ENCODE results near the gene EPHA7.

EPHA7 gene

DNA sequence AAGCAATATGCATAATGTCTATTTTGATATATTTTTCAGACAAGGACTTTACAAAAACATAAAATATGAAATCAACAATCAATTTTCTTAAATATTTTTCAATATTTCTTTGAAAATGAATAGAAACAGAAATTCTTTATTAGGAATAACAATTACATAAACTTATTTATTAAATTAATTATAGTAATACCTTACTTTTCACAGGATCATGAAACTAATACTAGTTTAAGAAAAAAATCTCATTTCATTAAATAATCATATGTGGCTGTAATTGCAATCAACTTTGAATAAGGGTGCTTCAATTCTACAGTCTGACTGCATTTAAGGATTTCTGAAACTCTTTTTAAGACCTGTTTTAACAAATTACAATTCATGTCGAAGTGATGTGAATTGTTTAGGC lies 26.6 kb downstream of the EPHA7 start:
- no peak for DNase-seq

GRCh38 chr6:93391965-93392364 lies 27.4 kb downstream of the EPHA7 start:
- no peak for DNase-seq

- DNase-seq = no peak
Observed at GRCh38 chr6:93389192-93389591, 30.2 kb downstream of the EPHA7 start.

- no peak for DNase-seq
Observed at GRCh38 chr6:93388070-93388469, 31.3 kb downstream of the EPHA7 start.

DNA sequence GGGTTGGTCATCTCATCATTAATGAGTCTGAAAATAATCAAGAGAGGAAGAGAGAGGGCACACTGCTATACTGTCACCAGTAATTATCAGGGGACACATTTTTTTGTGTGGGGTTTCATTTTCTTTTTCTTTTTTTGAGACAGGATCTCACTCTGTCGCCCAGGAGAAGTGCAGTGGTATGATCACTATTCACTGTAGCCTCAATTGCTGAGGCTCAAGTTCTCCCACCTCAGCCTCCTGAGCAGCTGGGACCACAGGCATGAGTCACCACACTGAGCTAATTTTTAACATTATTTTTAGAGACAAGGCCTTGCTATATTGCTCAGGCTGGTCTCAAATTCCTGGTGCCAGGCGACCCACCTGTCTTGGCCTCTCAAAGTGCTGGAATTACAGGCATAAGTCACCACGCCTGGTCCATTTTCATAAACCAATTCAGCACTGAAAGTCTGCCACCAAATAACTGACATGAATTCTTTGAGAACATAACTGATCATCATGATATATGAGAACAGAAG lies 43.3 kb downstream of the EPHA7 start:
- DNase-seq = no peak

- no peak for DNase-seq
Observed at GRCh38 chr6:93373445-93373844, 45.9 kb downstream of the EPHA7 start.

- no peak for DNase-seq
Observed at GRCh38 chr6:93371756-93372155, 47.6 kb downstream of the EPHA7 start.

DNA sequence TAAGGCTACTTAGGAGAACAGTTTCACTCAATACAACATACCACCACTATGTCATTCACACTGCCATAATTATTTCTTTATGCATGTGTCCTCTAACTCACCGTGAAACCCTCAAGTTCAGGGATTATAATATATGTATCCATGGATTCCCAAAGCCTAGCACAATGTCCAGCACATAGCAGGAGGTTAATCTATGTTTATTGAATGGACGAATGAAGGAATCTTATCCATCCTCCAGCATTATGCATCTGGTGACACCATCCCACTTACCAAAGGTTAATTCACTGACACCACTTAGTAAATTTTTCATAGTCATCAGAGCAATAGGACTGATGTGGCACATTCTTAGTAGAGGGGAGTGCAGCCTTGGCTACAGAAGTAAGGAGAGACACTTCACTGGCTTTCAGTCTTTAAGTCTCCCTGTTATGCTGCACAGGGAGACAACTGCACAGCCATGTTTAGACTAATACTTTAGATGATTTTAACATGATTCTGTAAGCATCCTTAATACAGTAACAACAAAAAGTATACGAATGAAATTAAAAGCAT lies 49.7 kb downstream of the EPHA7 start:
- DNase-seq = no peak

- no peak for DNase-seq
Observed at GRCh38 chr6:93366506-93366905, 52.9 kb downstream of the EPHA7 start.

GRCh38 chr6:93365445-93365844 lies 53.9 kb downstream of the EPHA7 start:
- DNase-seq = no peak

DNA sequence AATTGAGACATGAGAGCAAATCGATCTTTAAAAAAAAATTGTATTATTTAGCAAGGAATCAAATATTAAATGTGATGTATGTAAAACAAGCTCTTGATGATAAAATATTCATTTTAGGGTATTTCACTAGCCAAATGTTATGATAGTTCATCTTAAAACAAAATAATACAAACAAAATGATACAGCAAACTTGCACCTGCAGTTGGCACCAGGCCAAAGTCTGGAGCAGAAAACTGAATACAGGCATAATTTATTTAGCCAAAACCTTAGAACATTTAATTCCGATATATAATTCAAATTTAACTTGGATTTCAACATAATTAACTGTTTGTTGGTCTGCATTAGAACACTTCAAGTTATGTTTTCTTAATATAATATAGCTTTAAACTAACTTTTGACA lies 60.9 kb downstream of the EPHA7 start:
- no peak for DNase-seq

DNA sequence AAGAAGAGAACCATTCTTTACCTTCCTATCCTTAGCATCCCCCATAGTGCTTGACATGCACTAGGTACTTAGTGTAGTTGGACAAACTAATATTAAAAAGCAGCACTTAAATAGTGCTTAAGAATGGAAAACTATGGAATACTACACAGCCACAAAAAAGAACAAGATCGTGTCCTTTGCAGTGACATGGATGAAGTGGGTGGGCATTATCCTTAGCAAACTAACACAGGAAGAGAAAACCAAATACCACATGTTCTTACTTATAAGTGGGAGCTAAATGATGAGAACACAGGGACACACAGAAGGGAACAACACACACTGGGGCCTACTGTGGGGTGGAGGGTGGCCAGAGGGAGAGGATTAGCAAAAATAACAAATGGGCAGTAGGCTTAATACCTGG lies 66.8 kb downstream of the EPHA7 start:
- DNase-seq = no peak

GRCh38 chr6:93351222-93351621 lies 68.1 kb downstream of the EPHA7 start:
- no peak for DNase-seq

DNA sequence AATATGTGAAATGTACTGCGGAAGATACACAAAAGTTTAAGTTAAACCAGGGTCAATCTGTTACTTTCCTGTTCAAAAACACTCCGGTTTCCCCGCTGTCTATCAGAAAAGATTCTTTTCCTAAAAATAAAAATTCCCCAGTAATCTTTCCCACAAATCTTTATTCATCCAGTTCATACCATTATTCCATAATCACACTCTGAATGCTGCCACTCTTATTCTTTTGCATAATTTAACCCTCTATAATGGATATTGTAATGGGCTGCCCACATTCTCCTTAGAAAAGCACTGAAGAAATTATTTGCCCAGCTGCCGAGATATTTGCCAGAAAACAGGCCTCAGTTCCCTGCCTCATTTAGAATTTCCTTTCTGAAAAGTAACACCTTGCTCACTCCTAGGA lies 68.6 kb downstream of the EPHA7 start:
- no peak for DNase-seq

- DNase-seq = no peak
Observed at GRCh38 chr6:93344333-93344835, 75.0 kb downstream of the EPHA7 start.

DNA sequence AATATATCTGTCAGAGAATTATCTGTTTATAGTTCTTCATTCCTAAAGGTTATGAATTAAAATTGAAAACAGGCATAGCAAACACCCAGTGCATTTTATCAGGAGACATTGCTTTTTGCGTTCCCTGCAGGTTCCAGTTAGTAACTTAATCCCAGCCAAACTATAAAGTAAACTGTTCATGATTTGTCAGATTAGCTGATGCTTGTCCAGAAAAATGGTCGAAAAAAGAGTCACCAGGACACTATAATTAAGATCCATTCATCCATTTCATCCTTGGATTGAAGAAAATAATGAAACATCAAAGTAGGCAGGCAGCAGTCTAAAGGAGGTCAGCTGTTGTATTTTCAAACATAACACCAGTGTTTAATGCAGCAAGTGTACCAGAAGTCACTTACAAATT lies 75.9 kb downstream of the EPHA7 start:
- no peak for DNase-seq

- no peak for DNase-seq
Observed at GRCh38 chr6:93341900-93342613, 77.3 kb downstream of the EPHA7 start.

DNA sequence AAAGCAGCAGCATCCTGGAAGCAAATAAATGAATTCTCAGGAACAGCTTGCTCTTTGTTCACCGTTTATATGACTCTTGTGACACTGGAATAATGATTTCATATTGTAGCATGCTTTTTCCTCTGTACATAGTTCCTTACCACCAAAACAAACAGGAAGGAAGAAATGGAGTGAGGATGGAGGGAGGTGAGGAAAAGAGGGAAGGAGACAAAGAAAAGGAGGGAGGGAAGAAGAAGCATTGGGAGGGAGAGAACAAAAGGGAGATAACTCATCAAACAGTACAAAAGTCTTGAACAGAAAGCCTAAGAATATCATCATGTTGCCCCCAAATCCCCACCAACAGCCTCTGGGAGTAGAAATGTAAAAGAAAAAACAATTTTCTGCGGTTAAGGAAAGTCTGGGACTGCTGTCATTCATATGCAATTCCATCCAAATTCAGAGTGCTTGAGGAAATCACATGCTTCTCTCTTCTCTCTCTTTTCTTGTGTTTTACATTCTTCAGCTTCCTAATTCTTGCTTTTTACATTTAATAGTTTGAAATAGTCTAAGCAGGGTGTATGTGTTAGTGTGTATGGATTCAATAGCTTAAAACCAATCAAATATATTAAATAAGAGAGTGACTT lies 81.5 kb downstream of the EPHA7 start:
- no peak for DNase-seq

- DNase-seq = no peak
Observed at GRCh38 chr6:93337014-93337413, 82.3 kb downstream of the EPHA7 start.

DNA sequence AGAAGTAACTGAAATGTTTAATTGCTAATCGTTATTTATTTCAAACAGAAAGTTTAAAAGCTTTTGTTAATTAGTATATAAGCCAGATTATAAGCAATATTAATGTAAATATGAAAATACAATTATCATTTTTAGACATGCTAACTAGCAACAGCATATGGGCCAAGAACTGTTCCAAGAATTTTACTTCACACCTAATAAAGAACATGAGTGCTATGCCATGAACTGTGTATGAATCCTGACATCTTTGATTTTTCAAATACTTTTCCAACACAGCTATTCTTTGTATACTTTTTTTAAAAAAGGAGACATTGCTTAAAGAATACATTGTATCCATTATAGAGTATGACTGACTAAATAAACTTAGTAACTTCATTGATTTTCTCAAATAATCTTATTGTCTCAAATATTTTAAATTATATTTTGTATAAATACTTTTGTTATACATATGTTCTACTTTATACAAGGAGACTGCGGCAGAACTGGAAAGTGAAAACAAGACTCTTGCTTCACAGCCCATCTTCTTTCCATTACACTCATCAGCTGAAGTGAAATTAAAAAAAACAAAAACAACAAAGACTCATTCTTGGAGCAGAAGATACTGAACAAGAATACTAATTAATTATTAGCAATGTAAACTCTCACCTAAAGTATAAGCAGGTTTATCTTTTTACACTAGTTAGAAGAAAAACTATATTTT lies 89.9 kb downstream of the EPHA7 start:
- DNase-seq = no peak

DNA sequence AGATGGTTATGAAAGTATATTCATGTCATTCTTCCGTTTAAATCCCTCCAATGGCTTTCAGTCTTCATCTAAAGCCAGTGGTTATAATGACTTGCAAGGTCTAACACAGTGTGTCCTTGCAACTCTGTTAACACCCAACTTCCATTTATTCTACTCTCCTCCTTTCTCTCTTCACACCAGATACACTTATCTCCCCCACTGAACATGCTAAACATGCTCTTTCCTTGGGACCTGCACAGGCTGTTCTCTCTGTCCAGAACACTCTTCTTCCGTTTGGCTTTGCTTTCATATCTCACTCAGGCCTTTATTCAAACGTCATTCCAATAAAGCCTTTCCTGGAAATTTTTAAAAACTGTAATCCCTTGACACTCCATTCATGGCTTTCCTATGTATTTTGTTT lies 91.5 kb downstream of the EPHA7 start:
- no peak for DNase-seq

DNA sequence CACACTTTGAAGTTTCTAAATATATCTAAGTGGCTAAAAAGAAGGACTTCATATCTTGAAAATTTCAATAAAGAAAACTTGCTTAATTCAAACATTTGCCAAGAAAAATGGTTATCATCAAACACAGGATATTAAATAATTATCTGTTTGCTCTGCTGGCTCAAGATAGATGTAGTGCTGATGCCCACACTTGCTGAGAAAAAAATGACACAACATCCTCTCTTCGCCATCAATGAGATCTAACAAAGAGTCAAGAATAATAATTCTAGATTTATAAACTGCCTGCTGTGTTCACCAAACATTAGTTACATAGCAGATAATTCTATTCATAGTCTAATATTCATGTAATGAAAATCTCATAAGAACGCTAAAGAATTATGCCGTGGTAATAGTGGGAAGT lies 93.6 kb downstream of the EPHA7 start:
- DNase-seq = no peak

GRCh38 chr6:93323630-93324029 lies 95.7 kb downstream of the EPHA7 start:
- DNase-seq = no peak

GRCh38 chr6:93322651-93323050 lies 96.7 kb downstream of the EPHA7 start:
- no peak for DNase-seq
